ENCODE measurements around the gene TWF2.

GRCh38 chr3:52213901-52214300 lies 25.1 kb downstream of the TWF2 start:
- no peak for TF ChIP-seq CTCF (IDR thresholded peaks at IDR 0.05; ENCODE audit: insufficient read depth, low read length, poor library complexity, severe bottlenecking)
- no peak for TF ChIP-seq EZH2phosphoT487 (conservative IDR thresholded peaks at IDR 0.05; ENCODE audit: low read length)
